ENCODE data around the gene RAC3. TPM values are rescaled to one million over a fixed set of nuclear protein-coding genes. Genes with fewer than 3 reads are reported as not detected.

RAC3 gene
- total and polyA plus RNA-seq, 2 of the 8 experiments (the other 6 are each of a cell fraction or from before 2014, with no cell fraction given) = 177 to 299 TPM

DNA sequence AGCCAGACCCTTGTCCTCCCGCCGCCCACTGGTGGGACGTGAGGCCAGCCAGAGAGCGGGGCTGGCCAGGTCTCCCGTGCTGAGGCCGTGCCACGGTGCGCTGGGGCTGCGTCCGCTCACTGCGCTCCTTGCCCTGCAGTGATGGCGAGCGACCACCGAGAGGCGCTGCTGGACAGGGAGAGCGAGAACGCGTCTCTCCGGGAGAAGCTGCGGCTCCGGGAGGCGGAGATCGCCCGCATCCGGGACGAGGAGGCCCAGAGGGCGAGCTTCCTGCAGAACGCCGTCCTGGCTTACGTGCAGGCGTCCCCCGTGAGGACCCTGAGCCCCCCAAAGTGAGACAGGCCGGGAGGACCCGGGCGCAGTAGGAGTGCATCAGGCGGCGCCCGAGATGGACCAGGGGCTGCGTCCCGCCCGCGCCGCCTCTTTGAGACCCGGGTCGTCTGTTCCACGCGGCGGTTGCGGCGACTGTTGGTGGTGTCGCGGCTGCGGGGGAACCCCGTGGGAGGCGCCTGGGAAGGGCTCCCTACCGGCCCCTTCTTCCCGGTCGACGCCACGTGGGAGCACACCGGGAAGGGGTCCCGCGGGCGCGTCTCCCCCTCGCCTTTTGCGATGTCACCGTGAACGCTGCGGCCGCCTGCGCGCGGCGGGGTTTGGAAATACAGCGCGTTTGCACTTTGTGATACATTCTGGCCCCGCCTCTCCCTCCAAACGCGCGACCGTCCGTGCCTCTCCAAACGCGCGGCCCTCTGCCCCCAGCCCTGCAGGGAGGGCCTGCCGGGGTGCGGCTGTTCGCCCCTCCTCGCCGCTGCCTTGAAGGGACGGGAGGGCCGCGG, 792 bp upstream of the RAC3 start (continued):
- no peak for TF ChIP-seq RFX5 (IDR thresholded peaks at IDR 0.05; ENCODE audit: borderline replicate concordance, low read depth, low read length)

Data from H1 (cell line).